SH-SY5Y (cell line): ENCODE measurements around the gene AGAP1.

ENCODE experiments used
- GATA2 ChIP-seq: IDR thresholded peaks from 2 replicates; pipeline ENCODE4 v1.6.1; 2011; ENCODE audit warnings: mild to moderate bottlenecking, low read depth, low read length
- GATA3 ChIP-seq: IDR thresholded peaks from 2 replicates; pipeline ENCODE4 v1.6.1; 2011; ENCODE audit warnings: low read depth, mild to moderate bottlenecking, low read length, moderate library complexity

- no peak for TF ChIP-seq GATA3
- TF ChIP-seq GATA2: no peak
Measured at GRCh38 chr2:235839226-235839625, 345.4 kb downstream of the AGAP1 start.
